GM10248 (cell line): ENCODE results near the gene PLCB1.

Experiments
- CTCF ChIA-PET: fragments of 300-600 bp; sonication (Branson Sonifier 250); formaldehyde crosslinking; extraction: SDS; loops from one replicate; lab custom pipeline; 2021; ENCODE audit warnings: antibody characterized with exemption; lab: Yijun Ruan, JAX
- POLR2A ChIA-PET: fragments of 350-650 bp; sonication (Branson Sonifier 250); formaldehyde crosslinking; extraction: SDS; loops from one replicate; lab custom pipeline; 2020; ENCODE audit warnings: antibody characterized with exemption; lab: Yijun Ruan, JAX
- DNase-seq: peaks from one replicate; pipeline ENCODE4 v3.0.0; 2012; ENCODE audit errors: extremely low spot score
- CTCF ChIP-seq: IDR thresholded peaks from 2 replicates; pipeline ENCODE4 v1.5.1; 2012; ENCODE audit warnings: mild to moderate bottlenecking, low read depth; ENCODE audit errors: extremely low read depth, missing control alignments, control extremely low read depth

Gene PLCB1

GRCh38 chr20:8803065-8803464, 671.0 kb downstream of the PLCB1 start:
- no peak for DNase-seq
- POLR2A ChIA-PET, result no interaction called here
- TF ChIP-seq CTCF, result no peak
- CTCF ChIA-PET, result interaction anchor here (1.0 kb wide), 1 partner anchor 13 kb away, joined by 3 read pairs; no protein-coding TSS in a partner anchor

GRCh38 chr20:8803941-8804340, 671.9 kb downstream of the PLCB1 start:
- POLR2A ChIA-PET, result no interaction called here
- no peak for DNase-seq
- no peak for TF ChIP-seq CTCF
- CTCF ChIA-PET, result interaction anchor here (1.0 kb wide), 1 partner anchor 14 kb away, joined by 3 read pairs; no protein-coding TSS in a partner anchor

- DNase-seq, result no peak
- CTCF ChIA-PET, result no interaction called here
- POLR2A ChIA-PET, result no interaction called here
Measured at GRCh38 chr20:8805737-8806442, 673.8 kb downstream of the PLCB1 start.

GRCh38 chr20:8807480-8808201, 675.6 kb downstream of the PLCB1 start:
- no peak for TF ChIP-seq CTCF
- POLR2A ChIA-PET, result no interaction called here
- no peak for DNase-seq
- CTCF ChIA-PET, result interaction anchor here (1.7 to 3.9 kb wide), 2 partner anchors 18 to 55 kb away, joined by 4 to 15 read pairs; no protein-coding TSS in a partner anchor

More at GRCh38 chr20:8805737-8806442, 673.8 kb downstream of the PLCB1 start:
- TF ChIP-seq CTCF, result no peak

GRCh38 chr20:8808202-8808535, 676.1 kb downstream of the PLCB1 start:
- DNase-seq, result no peak
- ChIA-PET CTCF (interaction anchor here (0.6 to 3.9 kb wide), 4 partner anchors 9 to 56 kb away, joined by 3 to 15 read pairs (median 4); no protein-coding TSS in a partner anchor), POLR2A (no interaction called here)
- no peak for TF ChIP-seq CTCF

- CTCF ChIA-PET, result interaction anchor here (0.6 to 3.9 kb wide), 4 partner anchors 8 to 88 kb away, joined by 3 to 15 read pairs (median 3); no protein-coding TSS in a partner anchor
- DNase-seq, result no peak
- POLR2A ChIA-PET, result no interaction called here
- TF ChIP-seq CTCF, result no peak
Measured at GRCh38 chr20:8809107-8809953, 677.3 kb downstream of the PLCB1 start.
